Fibroblast of skin of scalp (primary cell): ENCODE data around the gene PRR14.
"Not testable (repeated sequence)": the region's sequence is repeated elsewhere in the genome, so short reads cannot be mapped to it uniquely, and the experiment has no call there.

Source experiments
- DNase-seq: peaks from one replicate; pipeline ENCODE4 v3.0.0-alpha.2; 2013

Gene PRR14

DNA sequence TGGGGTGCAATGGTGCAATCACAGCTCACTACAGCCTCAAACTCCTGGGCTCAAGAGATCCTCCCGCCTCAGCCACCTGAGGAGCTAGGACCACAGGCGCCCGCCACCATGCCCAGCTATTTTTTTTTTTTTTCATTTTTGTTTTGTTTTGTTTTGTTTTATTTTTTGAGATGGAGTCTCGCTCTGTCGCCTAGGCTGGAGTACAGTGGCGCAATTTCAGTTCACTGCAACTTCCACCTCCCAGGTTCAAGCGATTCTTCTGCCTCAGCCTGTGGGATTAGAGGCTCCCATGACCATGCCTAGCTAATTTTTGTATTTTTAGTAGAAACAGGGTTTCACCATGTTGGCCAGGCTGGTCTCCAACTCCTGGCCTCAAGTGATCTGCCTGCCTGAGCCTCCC is 18.3 kb upstream of the PRR14 start:
- not testable (repeated sequence) for DNase-seq

DNA sequence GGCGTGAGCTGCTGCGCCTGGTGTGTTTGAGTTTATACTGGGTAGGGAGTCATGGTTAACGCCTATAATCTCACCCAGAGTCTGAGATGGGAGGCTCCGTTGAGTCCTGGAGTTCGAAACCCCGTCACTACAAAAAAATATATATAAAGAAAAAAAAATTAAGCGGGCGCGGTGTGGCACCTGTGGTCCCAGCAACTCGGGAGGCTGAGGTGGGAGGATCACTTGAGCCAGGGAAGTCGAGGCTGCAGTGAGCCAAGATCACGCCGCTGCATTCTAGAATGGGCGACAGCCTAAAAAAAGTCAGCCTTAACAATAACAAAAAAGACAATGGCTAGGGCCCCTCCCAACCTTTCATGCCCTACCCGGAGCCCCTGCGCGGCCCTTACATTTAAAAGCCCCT is 17.2 kb upstream of the PRR14 start:
- no peak for DNase-seq

DNA sequence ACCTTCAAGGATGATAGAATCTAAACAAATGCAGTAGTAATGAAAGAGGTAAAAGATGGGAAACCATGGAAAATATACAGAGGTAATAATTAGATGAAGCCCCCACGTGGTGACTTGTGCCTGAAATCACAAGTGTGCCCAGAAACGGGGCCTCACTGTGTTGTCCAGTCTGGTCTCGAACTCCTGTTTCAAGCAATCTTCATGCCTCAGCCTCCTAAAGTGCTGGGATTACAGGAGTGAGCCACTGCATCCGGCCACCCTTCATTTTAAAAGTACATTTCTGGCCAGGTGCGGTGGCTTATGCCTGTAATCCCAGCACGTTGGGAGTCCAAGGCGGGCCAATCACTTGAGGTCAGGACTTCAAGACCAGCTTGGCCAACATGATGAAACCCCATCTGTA is 14.2 kb upstream of the PRR14 start:
- no peak for DNase-seq

DNA sequence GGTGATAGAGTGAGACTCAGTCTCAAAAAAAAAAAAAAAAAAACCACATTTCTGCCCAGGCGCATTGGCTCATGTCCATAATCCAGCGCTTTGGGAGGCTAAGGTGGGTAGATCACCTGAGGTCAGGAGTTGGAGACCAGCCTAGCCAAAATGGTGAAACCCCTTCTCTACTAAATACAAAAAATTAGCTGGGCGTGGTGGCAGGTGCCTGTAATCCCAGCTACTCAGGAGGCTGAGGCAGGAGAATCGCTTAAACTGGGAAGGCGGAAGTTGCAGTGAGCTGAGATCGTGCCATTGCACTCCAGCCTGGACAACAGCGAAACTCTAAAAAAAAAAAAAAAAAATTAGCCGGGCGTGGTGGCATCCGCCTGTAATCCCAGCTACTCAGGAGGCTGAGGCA is 13.6 kb upstream of the PRR14 start:
- not testable (repeated sequence) for DNase-seq

DNA sequence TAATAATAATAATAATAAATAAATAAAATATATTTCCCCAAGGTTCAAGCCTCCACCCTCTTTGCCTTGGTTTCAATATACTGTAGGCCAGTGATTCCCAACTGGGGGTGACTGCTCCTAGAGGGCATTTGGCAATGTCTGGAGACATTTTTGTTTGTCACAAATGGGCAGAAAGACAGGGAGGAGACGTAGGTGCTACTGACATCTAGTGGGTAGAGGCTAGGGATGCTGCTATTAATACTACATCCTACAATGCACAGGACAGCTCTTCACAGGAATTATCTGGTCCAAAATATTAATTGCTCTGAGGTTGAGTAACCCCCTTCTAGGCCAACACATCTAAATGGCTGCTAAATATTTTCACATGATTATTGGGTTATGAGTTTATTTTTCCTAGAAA is 12.8 kb upstream of the PRR14 start:
- peak; percentile 69 for DNase-seq

DNA sequence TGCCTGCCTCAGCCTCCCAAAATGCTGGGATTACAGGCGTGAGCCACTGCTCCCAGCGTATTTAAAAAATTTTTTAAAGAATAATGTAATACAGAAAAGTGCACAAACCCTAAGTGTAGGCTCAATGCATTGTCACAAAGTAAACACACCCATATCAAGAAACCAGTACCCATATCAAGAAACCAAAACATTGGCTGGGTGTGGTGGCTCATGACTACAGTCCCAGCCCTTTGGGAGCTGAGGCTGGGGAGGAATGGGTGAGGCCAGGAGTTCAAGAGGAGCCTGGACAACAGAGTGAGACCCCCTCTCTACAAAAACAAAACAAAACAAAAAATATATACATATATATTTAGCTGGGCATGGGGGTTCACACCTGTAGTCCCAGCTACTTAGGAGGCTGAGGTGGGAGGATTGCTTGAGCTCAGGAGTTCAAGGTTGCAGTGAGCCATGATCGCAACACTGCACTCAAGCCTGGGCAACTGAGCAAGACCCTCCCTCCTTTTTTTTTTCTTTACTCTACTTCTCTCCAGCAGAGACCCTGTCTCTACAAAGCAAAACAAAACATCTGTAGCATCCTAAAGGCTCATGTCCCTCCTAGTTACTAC is 9.3 kb upstream of the PRR14 start:
- no peak for DNase-seq

DNA sequence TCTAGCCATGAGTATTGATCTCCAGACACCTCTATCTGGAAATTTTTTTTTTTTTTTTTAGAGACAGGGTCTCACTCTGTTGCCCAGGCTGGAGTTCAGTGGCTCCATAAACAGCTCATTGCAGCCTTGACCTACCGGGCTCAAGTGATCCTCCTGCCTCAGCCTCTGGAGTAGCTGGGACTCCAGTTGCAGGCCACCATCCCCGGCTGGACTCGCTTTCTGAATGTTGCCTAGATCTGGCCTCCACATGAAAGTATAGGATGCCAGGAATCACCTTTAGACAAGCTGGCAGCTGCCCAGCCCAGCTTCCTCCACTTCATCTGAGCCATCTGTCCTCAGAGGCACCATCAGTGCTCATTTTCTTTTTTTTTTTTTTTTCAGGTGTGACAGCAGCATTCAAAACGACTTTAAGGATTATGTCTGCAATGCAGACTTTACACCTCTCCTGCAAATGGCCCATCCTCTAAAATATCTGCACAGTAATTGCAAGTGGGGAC is 6.4 kb upstream of the PRR14 start:
- DNase-seq: no peak

DNA sequence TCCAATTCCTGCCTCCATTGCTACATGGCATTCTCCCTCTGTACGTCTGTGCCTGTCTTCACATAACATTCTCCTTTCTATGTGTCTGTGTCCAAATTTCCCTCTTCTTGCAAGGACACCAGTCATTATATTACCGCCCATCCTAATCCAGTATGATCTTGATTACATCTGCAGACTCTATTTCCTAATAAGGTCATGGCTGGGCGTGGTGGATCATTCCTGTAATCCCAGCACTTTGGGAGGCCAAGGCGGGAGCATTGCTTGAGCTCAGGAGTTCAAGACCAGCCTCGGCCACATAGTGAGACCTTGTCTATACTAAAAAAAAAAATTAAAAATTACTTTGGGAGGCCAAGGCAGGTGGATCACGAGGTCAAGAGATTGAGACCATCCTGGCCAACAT is 5.0 kb upstream of the PRR14 start:
- no peak for DNase-seq

DNA sequence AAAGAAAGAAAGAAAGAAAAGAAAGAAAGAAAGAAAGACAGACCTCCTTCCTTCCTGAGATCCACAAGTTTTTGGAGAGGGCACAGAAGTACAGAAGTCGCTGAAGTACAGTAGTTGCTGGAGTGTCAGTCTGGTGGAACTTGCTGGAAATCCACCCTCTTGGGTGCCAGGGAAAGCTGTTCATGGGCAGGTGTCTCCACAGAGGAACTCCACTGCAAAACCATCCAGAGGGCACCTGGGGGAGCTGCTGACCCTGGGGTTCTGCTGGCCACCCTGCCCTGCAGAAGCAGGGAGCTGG is 3.5 kb upstream of the PRR14 start:
- DNase-seq: no peak

DNA sequence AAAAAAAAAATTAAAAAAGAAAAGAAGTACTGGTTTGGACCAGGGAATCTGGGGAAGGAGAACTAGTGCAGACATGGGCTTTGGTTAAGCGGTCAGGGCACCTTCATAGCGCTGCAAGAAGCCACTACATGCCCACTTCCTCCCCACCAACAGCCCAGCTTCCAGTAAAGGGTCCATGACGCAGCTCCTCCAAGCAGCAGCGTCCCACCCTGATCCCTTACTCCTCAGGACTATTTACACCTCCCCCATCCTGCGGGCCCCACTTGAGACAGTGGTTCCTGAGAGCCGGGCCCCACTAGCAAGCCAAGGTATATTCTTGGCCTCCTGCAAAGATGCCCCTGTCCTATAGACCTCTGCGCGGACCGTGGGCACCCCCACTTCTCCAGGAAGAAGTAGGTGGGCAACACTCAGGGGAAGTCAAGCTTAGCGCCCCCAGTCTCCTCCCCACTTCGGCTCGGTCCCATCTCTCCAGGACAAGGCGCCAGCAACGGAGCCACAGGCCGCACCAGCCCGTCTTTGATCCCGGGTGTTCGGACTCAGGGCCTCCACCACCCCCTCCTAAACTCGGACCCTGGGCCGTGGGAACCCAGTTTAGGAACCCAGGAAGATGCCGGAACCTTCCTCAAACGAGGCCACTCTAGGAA is 913 bp upstream of the PRR14 start:
- no peak for DNase-seq

DNA sequence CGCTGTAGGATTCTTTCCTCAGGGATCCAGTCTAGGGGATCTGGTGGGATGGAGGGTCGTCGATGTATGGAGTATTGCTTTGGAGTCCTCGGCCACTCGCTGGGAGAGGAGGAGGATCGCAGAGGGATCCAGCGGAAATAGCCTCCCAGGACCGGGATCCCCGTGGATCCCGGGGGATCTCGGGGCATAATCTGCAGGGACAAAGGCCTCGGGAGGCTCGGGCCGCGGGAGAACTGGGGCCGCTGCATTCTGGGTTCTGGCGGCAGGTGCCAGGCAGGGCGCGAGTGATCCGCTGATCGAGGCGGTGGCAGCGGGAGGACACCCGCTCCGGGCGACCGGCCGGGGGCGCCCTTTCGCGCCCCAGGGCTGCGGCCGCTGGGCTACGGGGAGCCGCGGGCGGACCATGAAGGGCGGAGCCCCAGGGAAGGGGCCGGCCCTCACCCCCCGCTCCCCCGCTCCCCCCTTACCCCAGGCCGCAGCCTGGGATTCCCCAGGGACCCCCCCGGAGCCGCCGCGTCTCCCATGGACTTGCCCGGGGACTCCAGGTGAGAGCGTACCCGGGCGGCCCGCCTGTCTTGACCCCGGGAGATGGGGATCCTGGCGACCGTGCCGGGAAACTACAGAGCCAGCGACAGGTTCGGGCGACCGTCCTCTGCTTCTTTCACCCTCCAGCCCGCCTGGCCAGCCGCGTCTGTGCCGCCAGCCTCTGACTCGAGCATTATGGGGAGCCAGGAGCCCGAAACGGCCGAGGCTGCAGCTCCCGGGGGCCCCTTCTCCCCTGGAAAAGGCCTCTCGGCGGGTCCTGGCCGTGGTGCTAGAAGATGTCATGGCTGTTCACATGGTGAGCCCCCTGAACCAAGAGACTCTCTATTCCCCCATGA is 604 bp downstream of the PRR14 start:
- peak; percentile 73 for DNase-seq

DNA sequence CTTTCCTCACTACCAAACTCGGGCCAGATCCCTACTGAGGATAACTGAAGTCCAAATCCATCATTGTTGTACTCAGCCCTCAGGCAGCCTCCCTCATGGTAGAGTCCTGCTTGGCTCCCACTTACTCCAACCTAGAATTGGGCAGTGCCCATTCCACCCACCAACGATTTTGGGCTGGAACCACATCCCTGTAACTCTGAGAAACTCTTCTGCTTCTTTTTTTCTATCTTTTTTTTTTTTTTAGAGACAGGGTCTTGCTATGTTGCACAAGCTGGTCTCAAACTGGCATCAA is 1.2 kb downstream of the PRR14 start:
- no peak for DNase-seq

DNA sequence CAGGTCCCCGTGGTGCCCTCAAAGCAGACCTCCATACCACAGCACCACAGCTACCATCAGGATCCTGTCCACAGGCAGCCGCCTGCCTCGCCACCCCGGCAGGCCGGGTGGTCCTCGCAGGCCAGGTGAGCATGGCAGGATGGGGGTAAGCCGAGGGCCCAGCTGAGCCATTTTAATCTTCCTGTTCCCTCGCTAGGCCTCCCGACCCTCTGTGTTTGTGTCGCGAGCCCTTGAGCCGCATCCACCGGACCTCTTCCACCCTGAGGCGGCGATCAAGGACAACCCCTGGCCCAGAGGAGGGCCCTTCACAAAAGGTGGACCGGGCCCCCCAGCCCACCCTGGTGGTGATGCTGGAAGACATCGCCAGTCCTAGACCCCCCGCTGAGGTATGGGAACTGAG is 2.0 kb downstream of the PRR14 start:
- no peak for DNase-seq

DNA sequence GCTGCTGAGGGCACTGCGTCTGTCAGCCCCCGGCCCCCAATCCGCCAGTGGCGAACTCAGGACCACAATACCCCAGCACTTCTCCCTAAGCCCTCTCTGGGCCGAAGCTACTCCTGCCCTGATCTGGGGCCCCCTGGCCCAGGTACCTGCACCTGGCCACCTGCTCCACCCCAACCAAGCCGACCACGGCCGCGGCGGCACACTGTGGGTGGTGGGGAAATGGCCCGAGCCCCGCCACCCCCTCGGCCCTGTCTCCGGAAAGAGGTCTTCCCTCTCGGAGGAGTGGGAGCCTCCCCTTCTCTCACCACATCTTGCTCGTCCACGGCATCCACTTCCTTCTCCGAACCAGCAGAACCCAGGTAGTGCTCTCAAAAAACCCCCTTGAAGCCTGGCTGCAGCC is 4.1 kb downstream of the PRR14 start:
- DNase-seq: no peak

DNA sequence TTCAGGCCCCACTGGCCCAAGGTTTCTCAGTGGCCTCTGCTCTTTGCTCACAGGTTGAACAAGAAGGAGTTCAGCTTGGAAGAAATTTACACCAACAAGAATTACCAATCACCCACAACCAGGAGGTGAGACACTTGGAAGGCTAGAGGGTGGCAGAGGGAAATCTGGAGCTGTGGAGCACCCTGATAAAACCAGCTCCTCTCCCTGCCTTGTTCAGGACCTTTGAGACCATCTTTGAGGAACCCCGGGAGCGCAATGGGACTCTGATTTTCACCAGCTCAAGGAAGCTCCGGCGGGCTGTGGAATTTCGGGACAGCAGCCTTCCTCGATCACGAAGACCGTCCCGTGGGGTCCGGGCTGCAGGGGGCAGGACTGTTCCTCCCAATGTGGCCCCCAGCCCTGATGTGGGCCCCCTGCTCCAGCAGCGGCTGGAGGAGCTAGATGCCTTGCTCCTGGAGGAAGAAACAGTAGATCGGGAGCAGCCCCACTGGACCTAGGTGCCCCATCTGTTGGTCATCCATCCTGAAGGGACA is 5.1 kb downstream of the PRR14 start:
- DNase-seq: no peak

DNA sequence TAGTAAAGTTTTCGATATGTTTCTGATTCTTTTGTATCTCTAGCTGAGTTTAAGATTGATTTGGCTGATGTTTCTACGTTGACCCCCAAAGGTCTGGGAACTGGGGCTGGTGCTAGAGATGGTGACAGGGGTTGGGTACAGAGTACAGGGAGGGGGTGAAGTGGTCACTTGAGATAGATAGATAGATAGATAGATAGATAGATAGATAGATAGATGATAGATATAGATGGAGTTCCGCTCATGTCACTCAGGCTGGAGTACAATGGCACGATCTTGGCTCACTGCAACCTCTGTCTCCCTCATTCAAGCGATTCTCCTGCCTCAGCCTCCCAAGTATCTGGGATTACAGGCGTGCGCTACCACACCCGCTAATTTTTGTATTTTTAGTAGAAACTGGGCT is 5.6 kb downstream of the PRR14 start:
- DNase-seq: no peak

DNA sequence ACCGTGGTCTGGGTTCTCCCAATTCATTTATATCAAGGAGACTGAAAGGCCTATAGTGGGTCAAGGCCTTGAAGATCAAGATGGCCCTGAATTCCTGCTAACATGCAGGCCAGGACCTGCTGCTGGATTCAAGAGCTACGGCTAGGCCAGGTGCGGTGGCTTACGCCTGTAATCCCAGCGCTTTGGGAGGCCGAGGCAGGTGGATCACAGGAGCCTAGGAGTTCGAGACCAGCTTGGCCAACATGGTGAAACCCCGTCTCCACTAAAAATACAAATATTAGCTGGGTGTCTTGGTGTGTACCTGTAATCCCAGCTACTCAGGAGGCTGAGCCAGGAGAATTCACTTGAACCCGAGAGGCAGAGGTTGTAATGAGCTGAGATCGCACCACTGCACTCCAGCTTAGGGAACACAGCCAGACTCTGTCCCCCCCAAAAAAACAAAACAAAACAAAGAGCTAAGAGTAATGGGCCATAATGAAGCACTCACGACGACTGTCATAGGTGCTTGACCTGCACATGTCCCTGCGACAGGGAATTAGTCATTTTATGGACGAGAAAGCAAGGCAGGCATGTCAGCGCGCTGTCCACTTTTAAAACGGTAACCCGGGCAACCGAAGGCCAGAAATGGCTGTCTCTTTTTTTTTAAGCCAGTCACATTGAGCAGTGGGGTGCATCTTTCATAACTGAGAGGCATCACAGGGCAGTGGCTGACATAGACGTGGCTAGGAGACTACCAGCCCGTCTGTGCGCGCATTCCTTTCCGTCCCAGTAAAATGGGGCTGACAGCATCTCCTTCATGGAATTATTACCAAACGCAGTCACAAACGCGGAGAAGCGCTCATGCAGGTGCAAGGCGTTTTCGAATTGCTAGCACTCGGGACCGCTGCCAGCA is 6.5 kb downstream of the PRR14 start:
- no peak for DNase-seq

DNA sequence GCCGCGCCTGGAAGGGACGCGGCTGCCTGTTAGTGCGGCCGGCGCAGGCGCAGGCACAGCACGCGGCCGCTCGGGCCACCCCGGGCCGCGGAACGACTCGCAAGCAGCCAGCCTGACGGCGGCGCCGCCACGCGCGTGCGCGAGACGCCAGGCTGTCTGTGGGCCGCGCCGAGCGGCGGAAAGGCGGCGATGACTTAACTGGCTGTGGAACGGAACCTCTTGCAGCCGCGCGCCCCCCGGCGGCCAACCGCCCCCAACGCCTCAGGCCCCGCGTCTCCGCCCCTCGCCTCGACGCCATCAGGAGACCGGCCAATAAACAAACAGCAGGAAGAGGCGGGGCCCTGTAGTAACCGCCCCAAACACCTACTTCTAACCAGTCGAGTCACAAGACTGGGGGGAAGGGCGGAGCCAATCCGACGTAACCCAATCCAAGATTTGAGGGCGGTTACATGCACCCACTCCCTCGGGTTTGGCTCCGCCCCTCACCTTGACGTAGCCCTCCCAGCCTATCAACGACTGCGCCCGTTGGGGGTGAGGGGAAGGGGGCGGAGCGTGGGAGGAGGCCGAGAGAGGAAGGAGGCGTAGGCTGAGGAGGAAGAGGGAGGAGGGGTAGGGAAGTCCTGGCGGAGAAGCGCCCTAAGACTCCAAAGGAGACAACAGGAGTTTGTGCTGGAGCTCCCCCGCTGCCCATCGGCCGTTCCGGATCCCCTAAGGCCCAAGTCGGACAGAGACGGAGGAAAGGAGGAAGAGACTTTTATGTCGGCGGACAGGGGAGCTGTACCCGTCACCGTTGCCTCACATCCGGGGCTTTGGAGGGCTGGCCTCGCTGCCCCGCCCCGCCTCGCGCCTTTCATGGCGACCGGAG is 7.3 kb downstream of the PRR14 start, which contains the start of gene FBRS:
TSS of gene FBRS (plus strand) at position 566 of the 865 bp plus-strand sequence. CDS start 1,088 bp downstream, outside the sequence.
- DNase-seq: peak; percentile 100

DNA sequence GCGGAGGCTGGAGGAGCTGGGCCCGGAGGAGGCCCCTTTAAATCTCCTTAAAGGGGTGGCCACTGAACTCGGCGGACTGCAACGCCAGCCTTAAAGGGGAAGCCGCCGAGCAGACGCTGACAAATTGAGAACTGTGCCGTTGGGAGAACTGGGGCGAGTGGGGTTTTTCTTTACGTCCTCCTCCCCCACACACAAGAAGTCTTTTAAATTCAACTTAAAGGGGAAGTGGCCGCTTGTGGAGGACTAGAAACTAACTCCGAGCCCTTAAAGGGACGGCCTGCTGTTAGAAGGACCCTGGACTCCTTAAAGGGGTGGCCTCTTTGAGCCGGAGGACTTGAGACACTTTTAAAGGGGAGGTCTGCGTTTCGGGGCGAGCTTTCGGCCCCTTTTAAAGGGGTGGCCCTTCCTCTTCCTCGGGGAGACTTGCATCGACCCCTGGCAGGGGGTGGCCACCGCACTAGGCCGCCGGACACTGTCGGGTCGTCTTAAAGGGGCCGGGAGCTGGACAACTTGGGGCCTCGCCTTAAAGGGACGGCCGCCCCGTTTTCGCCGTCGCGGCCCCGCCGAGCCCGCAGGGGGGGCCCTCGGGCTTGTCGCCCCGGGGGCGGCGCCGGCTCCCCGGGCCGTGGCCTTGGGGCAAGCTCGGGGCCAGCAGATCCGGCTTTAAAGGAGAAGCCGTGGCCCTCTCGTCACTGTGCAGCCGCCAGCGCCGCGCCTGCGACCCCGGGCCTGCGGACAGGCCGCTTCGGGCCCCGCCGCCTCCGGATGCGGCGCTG is 8.2 kb downstream of the PRR14 start:
- DNase-seq: peak; percentile 99

DNA sequence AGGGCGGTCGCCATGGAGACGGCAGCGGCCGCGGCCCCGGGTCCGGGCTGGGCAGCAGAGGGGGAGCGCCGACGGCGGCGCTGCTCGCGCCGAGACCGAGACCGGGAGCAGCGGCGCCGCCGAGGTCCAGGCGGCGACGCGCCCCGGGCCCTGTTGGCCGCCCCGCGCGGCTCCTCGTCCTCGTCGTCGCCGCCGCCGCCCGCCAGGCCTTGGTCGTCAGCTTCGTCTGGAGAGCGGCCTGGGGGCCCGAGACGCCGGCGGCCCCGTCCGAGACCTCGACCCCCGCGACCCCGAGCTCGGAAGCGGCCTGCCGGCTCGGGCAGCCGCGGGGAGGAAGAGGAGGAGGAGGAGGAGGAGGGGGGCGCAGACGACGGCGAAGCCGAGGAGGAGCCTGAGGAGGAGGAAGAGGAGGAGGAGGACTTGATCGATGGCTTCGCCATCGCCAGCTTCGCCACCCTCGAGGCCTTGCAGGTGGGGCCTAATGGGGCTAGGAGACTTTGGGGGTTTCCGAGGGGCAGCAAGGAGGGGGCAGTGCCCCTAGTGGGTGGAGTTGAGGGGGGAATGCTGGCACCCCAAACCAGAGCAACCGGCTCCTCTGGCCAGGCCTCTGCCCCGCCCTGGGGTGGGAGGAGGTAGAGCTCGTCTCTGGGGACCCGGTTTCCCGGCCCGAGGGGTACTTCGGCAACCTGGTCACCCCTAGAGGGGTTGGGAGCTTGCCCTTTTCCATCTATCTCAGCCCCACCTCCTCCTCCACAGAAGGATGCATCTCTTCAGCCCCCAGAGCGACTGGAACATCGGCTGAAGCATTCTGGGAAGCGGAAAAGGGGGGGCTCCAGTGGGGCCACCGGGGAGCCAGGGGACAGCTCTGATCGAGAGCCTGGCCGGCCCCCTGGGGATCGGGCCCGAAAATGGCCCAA is 9.0 kb downstream of the PRR14 start:
- DNase-seq: peak; percentile 19
